Activated CD4-positive, alpha-beta T cell treated with anti-CD3 and anti-CD28 coated beads, Interleukin-2, amount 10 ng/mL, durations not matched to agents 24 days and 14 days (primary cell): Measurements from ENCODE around the gene SPOCK2. TPM values are rescaled to one million over a fixed set of nuclear protein-coding genes. Genes with fewer than 3 reads are reported as not detected.

ENCODE experiments used
- DNase-seq: peaks from one replicate; pipeline ENCODE4 v3.0.0; 2022
- H3K27ac Mint-ChIP-seq: one replicate; pipeline ENCODE4 v1.8.0; 2022; ENCODE audit warnings: mild to moderate bottlenecking, mixed read lengths
- H3K27me3 Mint-ChIP-seq: one replicate; pipeline ENCODE4 v1.8.0; 2022; ENCODE audit warnings: mixed read lengths
- H3K36me3 Mint-ChIP-seq: one replicate; pipeline ENCODE4 v1.8.0; 2022; ENCODE audit warnings: low read depth, mild to moderate bottlenecking, mixed read lengths
- H3K4me1 Mint-ChIP-seq: one replicate; pipeline ENCODE4 v1.8.0; 2021; ENCODE audit warnings: mixed read lengths
- H3K4me3 Mint-ChIP-seq: one replicate; pipeline ENCODE4 v1.8.0; 2022; ENCODE audit warnings: mild to moderate bottlenecking, moderate library complexity, mixed read lengths
- H3K9me3 Mint-ChIP-seq: one replicate; pipeline ENCODE4 v1.8.0; 2021; ENCODE audit warnings: mixed read lengths
- intact Hi-C: fragments of 100-400 bp; cut with micrococcal nuclease; formaldehyde crosslinking; loops from one replicate; pipeline ENCODE4 v1.15.1; 2023
- total RNA-seq: library from RNA; stranded (reverse); gene quantifications from 2 replicates; pipeline ENCODE4 v1.2.3, GENCODE V29; 2022

The SPOCK2 gene
- total RNA-seq, 1 donor from 2014 or later = 106 TPM

GRCh38 chr10:72089618-72090017 is 1.3 kb upstream of the SPOCK2 start:
- Mint-ChIP-seq H3K36me3 (peaks cover 21% of the 10 kb centered on the region), H3K4me1 (peaks cover 59% of the 10 kb centered on the region), H3K4me3 (peak overlapping the region; percentile 66), H3K9me3 (no peaks in the 10 kb centered on the region), H3K27me3 (no peaks in the 10 kb centered on the region), H3K27ac (peak overlapping the region; percentile 91)
- DNase-seq = peak; percentile 72
- intact Hi-C loops = loop anchor here (2.0 to 10.0 kb wide), 4 partner anchors 38 to 345 kb away; no protein-coding TSS in a partner anchor

GRCh38 chr10:72088889-72089575 is 681 bp upstream of the SPOCK2 start:
- Mint-ChIP-seq H3K4me1 (peaks cover 60% of the 10 kb centered on the region), H3K9me3 (no peaks in the 10 kb centered on the region), H3K27me3 (no peaks in the 10 kb centered on the region), H3K27ac (peak overlapping the region; percentile 98), H3K36me3 (peaks cover 19% of the 10 kb centered on the region), H3K4me3 (peak overlapping the region; percentile 97)
- intact Hi-C loops = loop anchor here (1.0 to 10.0 kb wide), 5 partner anchors 18 to 344 kb away; no protein-coding TSS in a partner anchor
- DNase-seq = peak; percentile 87

DNA sequence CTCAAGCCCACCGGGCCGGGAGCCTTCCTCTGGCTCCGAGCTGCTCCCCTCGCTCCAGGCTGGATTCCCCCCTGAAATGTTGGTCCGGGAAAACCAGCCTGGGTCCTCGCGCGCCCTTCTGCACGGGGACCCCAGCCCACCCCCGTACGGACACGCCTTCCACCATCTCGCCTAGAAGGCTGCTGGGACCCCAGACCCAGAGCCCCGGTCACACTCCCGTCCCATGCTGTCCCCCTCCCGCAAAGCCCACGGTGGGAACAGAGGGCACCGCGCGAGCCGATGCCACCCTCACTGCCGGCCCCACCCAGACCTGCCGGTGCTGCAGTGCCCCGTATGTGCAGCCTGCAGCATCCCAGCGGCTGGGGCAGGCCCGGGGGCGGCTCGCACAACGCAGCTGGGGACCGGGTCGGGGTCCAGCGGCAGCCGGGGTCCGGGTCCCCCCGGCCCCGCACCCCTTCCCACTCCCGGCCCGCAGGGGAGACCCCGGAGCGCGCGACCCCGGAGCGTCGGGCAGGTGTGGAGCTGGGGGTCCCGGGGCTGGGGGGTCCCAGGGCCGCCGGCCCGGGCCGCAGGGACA is 871 bp downstream of the SPOCK2 start:
- Mint-ChIP-seq H3K36me3 (peaks cover 20% of the 10 kb centered on the region), H3K27me3 (no peaks in the 10 kb centered on the region), H3K9me3 (no peaks in the 10 kb centered on the region), H3K4me3 (peak overlapping the region; percentile 97), H3K4me1 (peaks cover 65% of the 10 kb centered on the region), H3K27ac (peak overlapping the region; percentile 93)
- DNase-seq = peak; percentile 82
- intact Hi-C loops = loop anchor here (5.0 to 10.0 kb wide), 3 partner anchors 40 to 343 kb away; no protein-coding TSS in a partner anchor

- H3K27me3 Mint-ChIP-seq = no peaks in the 10 kb centered on the region
- intact Hi-C loops = loop anchor here (5.0 to 10.0 kb wide), 3 partner anchors 41 to 342 kb away; no protein-coding TSS in a partner anchor
- H3K9me3 Mint-ChIP-seq = no peaks in the 10 kb centered on the region
- peak; percentile 89 for DNase-seq
- H3K4me1 Mint-ChIP-seq = peaks cover 66% of the 10 kb centered on the region
- peaks cover 22% of the 10 kb centered on the region for H3K36me3 Mint-ChIP-seq
- H3K4me3 Mint-ChIP-seq = peak overlapping the region; percentile 96
- H3K27ac Mint-ChIP-seq = peak overlapping the region; percentile 93
These were observed 1.6 kb downstream of the SPOCK2 start for GRCh38 chr10:72086466-72087391.

DNA sequence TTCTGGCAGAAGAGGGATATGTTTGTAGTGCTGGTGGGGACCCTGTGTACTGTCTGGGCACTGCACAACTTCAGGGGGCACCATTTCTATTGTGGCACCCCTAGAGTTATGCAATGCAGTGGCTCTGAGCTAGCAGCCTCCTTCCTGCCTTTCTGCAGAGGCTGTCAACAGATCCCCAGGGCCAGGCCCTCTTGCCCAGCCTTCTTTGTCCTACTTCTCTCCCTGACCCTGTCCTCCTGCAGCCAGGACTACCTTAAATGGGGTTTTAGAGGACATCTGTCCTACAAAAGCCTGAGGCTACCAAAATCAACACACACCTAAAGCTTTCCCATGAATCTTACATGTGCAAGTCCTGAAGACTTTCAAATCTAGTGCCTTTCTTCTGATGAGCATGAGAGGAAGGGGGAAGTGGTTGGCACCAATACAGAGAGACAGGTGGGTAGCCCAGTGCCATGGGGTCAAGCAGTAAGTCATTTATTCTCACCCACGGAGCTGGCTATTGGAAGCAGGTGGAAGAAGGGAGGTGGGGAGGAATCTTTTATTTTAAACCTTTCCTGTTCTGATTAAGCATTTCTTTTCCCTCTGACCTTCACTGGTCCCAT is 2.4 kb downstream of the SPOCK2 start:
- Mint-ChIP-seq H3K27ac (peak overlapping the region; percentile 93), H3K36me3 (peaks cover 22% of the 10 kb centered on the region), H3K9me3 (no peaks in the 10 kb centered on the region), H3K4me3 (peak overlapping the region; percentile 96), H3K4me1 (peaks cover 69% of the 10 kb centered on the region), H3K27me3 (no peaks in the 10 kb centered on the region)
- intact Hi-C loops = loop anchor here (5.0 to 10.0 kb wide), 3 partner anchors 41 to 341 kb away; no protein-coding TSS in a partner anchor
- no peak for DNase-seq

GRCh38 chr10:72085166-72085565 is 3.2 kb downstream of the SPOCK2 start:
- Mint-ChIP-seq H3K4me3 (peak overlapping the region; percentile 96), H3K27me3 (no peaks in the 10 kb centered on the region), H3K27ac (peak overlapping the region; percentile 7), H3K9me3 (no peaks in the 10 kb centered on the region), H3K4me1 (peaks cover 71% of the 10 kb centered on the region), H3K36me3 (peaks cover 24% of the 10 kb centered on the region)
- DNase-seq = no peak
- intact Hi-C loops = loop anchor here (5.0 to 10.0 kb wide), 3 partner anchors 42 to 340 kb away; no protein-coding TSS in a partner anchor

DNA sequence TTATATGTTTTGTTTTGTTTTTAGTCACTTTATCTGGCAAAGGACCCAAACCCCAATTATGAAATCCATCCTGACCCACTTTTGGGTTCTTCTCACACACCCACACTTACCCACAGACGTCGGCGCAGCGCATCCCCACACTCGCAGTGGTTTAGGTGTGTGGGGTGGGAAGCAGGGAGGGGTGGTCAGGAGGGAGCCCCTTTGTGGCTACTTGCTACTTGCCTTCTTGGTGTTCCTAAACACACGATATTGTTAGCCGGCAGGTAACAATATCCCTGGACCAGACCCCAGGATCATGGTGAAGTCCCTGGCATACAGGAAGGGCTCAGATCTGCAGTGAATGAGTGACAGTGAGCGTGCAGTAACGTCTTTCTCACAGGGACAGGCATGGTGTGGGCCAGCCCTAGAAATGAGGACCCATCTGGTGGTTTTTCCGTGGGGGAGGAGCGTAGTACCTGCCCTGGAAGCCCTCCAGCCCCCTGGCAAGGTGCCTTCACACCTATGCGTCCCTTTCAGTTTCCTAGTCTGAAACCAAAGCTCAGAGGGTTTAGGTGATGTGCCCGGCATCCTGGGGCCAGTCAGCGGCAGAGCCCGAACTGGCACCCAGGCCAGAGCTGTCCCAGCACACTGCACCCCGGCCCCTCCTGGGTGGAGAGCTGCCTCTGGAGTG is 4.4 kb downstream of the SPOCK2 start:
- Mint-ChIP-seq H3K9me3 (no peaks in the 10 kb centered on the region), H3K27ac (peak overlapping the region; percentile 87), H3K36me3 (peaks cover 25% of the 10 kb centered on the region), H3K27me3 (no peaks in the 10 kb centered on the region), H3K4me1 (peaks cover 71% of the 10 kb centered on the region), H3K4me3 (peak overlapping the region; percentile 96)
- intact Hi-C loops = loop anchor here (10.0 kb wide), 1 partner anchor 339 kb away; no protein-coding TSS in a partner anchor
- DNase-seq = peak; percentile 85

- peaks cover 70% of the 10 kb centered on the region for H3K4me1 Mint-ChIP-seq
- H3K27me3 Mint-ChIP-seq = no peaks in the 10 kb centered on the region
- H3K36me3 Mint-ChIP-seq = peaks cover 28% of the 10 kb centered on the region
- H3K4me3 Mint-ChIP-seq = peak overlapping the region; percentile 96
- intact Hi-C loops = loop anchor here (10.0 kb wide), 1 partner anchor 338 kb away; no protein-coding TSS in a partner anchor
- no peaks in the 10 kb centered on the region for H3K9me3 Mint-ChIP-seq
- H3K27ac Mint-ChIP-seq = peak overlapping the region; percentile 87
- DNase-seq = no peak
These were observed 5.2 kb downstream of the SPOCK2 start for GRCh38 chr10:72082856-72083789.

DNA sequence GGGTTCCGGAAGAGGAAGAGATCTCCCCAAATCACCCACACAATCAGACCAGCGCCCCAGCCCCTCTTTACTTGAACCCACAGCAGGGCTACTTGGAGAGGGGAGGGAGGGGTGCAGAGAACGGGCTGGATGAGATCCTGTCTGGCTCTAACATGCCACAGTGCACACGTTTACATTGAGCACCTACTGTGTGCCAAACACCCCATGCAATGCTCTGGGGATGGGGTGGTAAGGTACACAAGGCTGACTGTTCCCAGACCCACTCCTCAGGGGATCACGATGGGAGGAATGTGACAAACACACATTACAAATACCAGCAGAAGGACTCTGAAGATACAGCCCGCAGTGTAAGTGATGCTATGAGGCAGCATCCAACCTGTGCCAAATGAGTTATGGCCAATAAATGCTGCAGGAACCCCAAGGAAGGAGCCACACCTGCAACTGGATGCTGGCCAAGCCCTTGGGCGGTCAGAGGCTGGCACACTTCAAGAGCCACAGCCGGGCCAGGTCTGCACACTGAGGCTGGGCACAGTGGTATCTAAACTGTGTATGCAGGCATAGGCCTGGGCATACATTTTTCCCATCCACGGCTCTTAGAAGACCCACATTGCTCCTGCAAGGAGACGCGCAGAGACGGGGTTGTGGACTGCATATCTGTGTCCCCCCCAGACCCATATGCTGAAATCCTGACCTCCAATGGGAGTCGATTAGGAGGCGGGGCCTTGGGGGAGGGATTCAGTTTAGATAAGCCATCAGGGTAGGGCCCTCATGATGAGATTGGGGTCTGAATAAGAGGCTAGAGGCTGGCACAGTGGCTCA is 6.4 kb downstream of the SPOCK2 start:
- Mint-ChIP-seq H3K27me3 (no peaks in the 10 kb centered on the region), H3K36me3 (peaks cover 29% of the 10 kb centered on the region), H3K4me1 (peaks cover 78% of the 10 kb centered on the region), H3K27ac (peak overlapping the region; percentile 75), H3K9me3 (no peaks in the 10 kb centered on the region), H3K4me3 (no peak overlapping the region)
- DNase-seq = no peak
- intact Hi-C loops = loop anchor here (10.0 kb wide), 1 partner anchor 337 kb away; no protein-coding TSS in a partner anchor

DNA sequence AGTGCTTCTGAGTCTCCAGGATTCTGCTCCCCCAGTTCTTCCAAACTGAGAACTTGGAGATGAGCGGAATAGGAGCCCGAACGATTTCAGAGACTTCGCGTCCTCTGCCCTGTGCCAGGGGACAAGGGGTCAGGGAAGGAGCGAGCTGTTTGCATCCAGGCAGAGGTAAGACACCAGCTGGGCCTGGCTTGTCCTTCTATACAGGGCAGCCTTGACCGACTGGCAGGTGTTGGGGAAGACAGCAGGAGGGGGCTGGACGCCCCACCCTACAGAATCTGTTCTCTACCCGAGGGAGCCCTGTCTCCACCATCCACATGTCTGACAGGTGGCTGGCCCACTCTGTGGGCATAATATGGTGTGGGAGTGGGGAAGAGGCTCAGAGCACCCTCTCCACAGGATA is 7.1 kb downstream of the SPOCK2 start:
- Mint-ChIP-seq H3K36me3 (peaks cover 24% of the 10 kb centered on the region), H3K27me3 (no peaks in the 10 kb centered on the region), H3K4me3 (peak overlapping the region; percentile 36), H3K4me1 (peaks cover 76% of the 10 kb centered on the region), H3K9me3 (no peaks in the 10 kb centered on the region), H3K27ac (peak overlapping the region; percentile 75)
- intact Hi-C loops = loop anchor here (10.0 kb wide), 1 partner anchor 336 kb away; no protein-coding TSS in a partner anchor
- DNase-seq = no peak
